ENCODE data around the gene ANKMY2. TPM values are rescaled to one million over a fixed set of nuclear protein-coding genes. Genes with fewer than 3 reads are reported as not detected.

ANKMY2 gene
- polyA plus RNA-seq, 1 experiment: 31.8 TPM

GRCh38 chr7:16648551-16648950 is 3.0 kb upstream of the ANKMY2 start:
- TF ChIP-seq CTCF (IDR thresholded peaks at IDR 0.05; ENCODE audit: low read depth, low read length): no peak
- Histone ChIP-seq H3K9me3 (ENCODE audit: control insufficient read depth, insufficient read depth, low read length) (no peaks in the 10 kb centered on the region), H3K4me3 (ENCODE audit: low read depth, low read length) (peak overlapping the region; percentile 10), H3K27me3 (ENCODE audit: control insufficient read depth, insufficient read depth, low read length) (no peaks in the 10 kb centered on the region), H3K27ac (ENCODE audit: low read depth, low read length) (no peak overlapping the region)
- DNase-seq (ENCODE audit: low read depth, low spot score): no peak
- ChIA-PET CTCF (interaction anchor here (0.9 to 1.7 kb wide), 2 partner anchors 8 to 20 kb away, joined by 3 to 4 read pairs; no protein-coding TSS in a partner anchor), POLR2A (no interaction called here)

GRCh38 chr7:16647435-16647960 is 1.9 kb upstream of the ANKMY2 start:
- H3K9me3 ChIP-seq (ENCODE audit: control insufficient read depth, insufficient read depth, low read length): no peaks in the 10 kb centered on the region
- no peak for TF ChIP-seq CTCF (IDR thresholded peaks at IDR 0.05; ENCODE audit: low read depth, low read length)
- DNase-seq (ENCODE audit: low read depth, low spot score): no peak
- no peaks in the 10 kb centered on the region for H3K27me3 ChIP-seq (ENCODE audit: control insufficient read depth, insufficient read depth, low read length)
- POLR2A ChIA-PET: interaction anchor here (1.4 to 2.2 kb wide), 3 partner anchors 11 to 22 kb away, joined by 3 to 11 read pairs (median 8); no protein-coding TSS in a partner anchor
- H3K27ac ChIP-seq (ENCODE audit: low read depth, low read length): no peak overlapping the region
- peak overlapping the region; percentile 91 for H3K4me3 ChIP-seq (ENCODE audit: low read depth, low read length)
- CTCF ChIA-PET: interaction anchor here (0.9 kb wide), 1 partner anchor 9 kb away, joined by 3 read pairs; no protein-coding TSS in a partner anchor

GRCh38 chr7:16646472-16647072 is 1.0 kb upstream of the ANKMY2 start:
- DNase-seq (ENCODE audit: low read depth, low spot score): no peak
- Histone ChIP-seq H3K27me3 (ENCODE audit: control insufficient read depth, insufficient read depth, low read length) (no peaks in the 10 kb centered on the region), H3K27ac (ENCODE audit: low read depth, low read length) (peak overlapping the region; percentile 90), H3K4me3 (ENCODE audit: low read depth, low read length) (peak overlapping the region; percentile 91), H3K9me3 (ENCODE audit: control insufficient read depth, insufficient read depth, low read length) (no peaks in the 10 kb centered on the region)
- POLR2A ChIA-PET: interaction anchor here (0.7 to 2.2 kb wide), 7 partner anchors 10 to 62 kb away, joined by 3 to 13 read pairs (median 5); no protein-coding TSS in a partner anchor
- no peak for TF ChIP-seq CTCF (IDR thresholded peaks at IDR 0.05; ENCODE audit: low read depth, low read length)
- CTCF ChIA-PET: interaction anchor here (1.1 kb wide), 1 partner anchor 22 kb away, joined by 3 read pairs; no protein-coding TSS in a partner anchor

GRCh38 chr7:16644636-16645592 is 640 bp downstream of the ANKMY2 start:
- ChIA-PET POLR2A (interaction anchor here (0.6 to 2.2 kb wide), 10 partner anchors 8 to 224 kb away, joined by 3 to 13 read pairs (median 6); partner anchors contain the start of gene CRPPA), CTCF (no interaction called here)
- peak overlapping the region; percentile 84 for H3K4me3 ChIP-seq (ENCODE audit: low read depth, low read length)
- peak overlapping the region; percentile 63 for H3K27ac ChIP-seq (ENCODE audit: low read depth, low read length)
- H3K9me3 ChIP-seq (ENCODE audit: control insufficient read depth, insufficient read depth, low read length): no peaks in the 10 kb centered on the region
- H3K27me3 ChIP-seq (ENCODE audit: control insufficient read depth, insufficient read depth, low read length): no peaks in the 10 kb centered on the region
- no peak for DNase-seq (ENCODE audit: low read depth, low spot score)
- TF ChIP-seq CTCF (IDR thresholded peaks at IDR 0.05; ENCODE audit: low read depth, low read length): no peak
